Sigmoid colon (tissue), 4 donors: ENCODE data around the gene ZNF691.

Source experiments
- POLR2A ChIP-seq, 2 donors: fragments of 450-650 bp; IDR thresholded peaks; one replicate each; pipeline ENCODE4 v1.6.1; 2016; ENCODE audit warnings: antibody characterized with exemption in 2 of 2, mild to moderate bottlenecking in 2 of 2, moderate library complexity in 2 of 2
- POLR2AphosphoS5 ChIP-seq, 4 donors: sonication (generic); formaldehyde crosslinking; IDR thresholded peaks; one replicate each; pipeline ENCODE4 v1.6.1; 2017; ENCODE audit warnings: antibody characterized with exemption in 4 of 4
- TF ChIP-seq, protein P1 (sequence below), 4 experiments: fragments of 450-650 bp in 3 of 4; fragments of 200-600 bp in 1 of 4; IDR thresholded peaks; one replicate each; pipeline ENCODE4 v1.5.1; 2016 to 2019; ENCODE audit warnings: antibody characterized with exemption in 4 of 4, mild to moderate bottlenecking in 3 of 4, moderate library complexity in 2 of 4

GRCh38 chr1:42852608-42852980 is 6.2 kb downstream of the ZNF691 start:
- TF ChIP-seq, protein P1, sequence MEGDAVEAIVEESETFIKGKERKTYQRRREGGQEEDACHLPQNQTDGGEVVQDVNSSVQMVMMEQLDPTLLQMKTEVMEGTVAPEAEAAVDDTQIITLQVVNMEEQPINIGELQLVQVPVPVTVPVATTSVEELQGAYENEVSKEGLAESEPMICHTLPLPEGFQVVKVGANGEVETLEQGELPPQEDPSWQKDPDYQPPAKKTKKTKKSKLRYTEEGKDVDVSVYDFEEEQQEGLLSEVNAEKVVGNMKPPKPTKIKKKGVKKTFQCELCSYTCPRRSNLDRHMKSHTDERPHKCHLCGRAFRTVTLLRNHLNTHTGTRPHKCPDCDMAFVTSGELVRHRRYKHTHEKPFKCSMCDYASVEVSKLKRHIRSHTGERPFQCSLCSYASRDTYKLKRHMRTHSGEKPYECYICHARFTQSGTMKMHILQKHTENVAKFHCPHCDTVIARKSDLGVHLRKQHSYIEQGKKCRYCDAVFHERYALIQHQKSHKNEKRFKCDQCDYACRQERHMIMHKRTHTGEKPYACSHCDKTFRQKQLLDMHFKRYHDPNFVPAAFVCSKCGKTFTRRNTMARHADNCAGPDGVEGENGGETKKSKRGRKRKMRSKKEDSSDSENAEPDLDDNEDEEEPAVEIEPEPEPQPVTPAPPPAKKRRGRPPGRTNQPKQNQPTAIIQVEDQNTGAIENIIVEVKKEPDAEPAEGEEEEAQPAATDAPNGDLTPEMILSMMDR (IDR thresholded peaks at IDR 0.05), result no peak
- TF ChIP-seq POLR2AphosphoS5 (IDR thresholded peaks at IDR 0.05) (no peak), POLR2A (IDR thresholded peaks at IDR 0.05) (no peak)
